ENCODE results near the gene OSBP2.

- TF ChIP-seq EZH2 (IDR thresholded peaks at IDR 0.05; ENCODE audit: low read depth, unreplicated experiment) = no peak
- TF ChIP-seq ETS1 (IDR thresholded peaks at IDR 0.05) = no peak
- no peak for TF ChIP-seq CTCF (conservative IDR thresholded peaks at IDR 0.05; ENCODE audit: low read depth in 2 of 2)
- no peak for TF ChIP-seq ZNF114 (CRISPR knock-in tag; IDR thresholded peaks at IDR 0.05)
These were observed 199.0 kb downstream of the OSBP2 start for GRCh38 chr22:30893434-30894370.
